ENCODE results near the gene RTL10. TPM values are rescaled to one million over a fixed set of nuclear protein-coding genes. Genes with fewer than 3 reads are reported as not detected.

The RTL10 gene
- total and polyA plus RNA-seq, 2 of the 13 experiments (the other 11 are each of a cell fraction or from before 2014, with no cell fraction given): 14.1 to 15.8 TPM

DNA sequence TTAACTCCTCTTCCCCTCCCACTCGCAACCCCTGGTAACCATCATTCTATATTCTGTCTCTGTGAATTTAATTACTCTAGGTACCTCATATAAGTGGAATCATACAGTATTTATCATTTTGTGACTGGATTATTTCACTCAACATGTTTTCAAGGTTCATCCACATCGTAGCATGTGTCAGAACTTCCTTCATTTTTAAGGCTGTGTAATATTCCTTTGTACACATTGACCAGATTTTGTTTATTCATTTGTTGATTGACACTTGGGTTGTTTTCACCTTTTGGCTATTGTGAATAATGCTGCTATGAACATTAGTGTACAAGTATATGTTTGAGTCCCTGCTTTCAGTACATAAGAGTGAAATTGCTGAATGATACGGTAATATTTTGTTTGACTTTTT lies 2.7 kb upstream of the RTL10 start (continued):
- TF ChIP-seq, protein P1, sequence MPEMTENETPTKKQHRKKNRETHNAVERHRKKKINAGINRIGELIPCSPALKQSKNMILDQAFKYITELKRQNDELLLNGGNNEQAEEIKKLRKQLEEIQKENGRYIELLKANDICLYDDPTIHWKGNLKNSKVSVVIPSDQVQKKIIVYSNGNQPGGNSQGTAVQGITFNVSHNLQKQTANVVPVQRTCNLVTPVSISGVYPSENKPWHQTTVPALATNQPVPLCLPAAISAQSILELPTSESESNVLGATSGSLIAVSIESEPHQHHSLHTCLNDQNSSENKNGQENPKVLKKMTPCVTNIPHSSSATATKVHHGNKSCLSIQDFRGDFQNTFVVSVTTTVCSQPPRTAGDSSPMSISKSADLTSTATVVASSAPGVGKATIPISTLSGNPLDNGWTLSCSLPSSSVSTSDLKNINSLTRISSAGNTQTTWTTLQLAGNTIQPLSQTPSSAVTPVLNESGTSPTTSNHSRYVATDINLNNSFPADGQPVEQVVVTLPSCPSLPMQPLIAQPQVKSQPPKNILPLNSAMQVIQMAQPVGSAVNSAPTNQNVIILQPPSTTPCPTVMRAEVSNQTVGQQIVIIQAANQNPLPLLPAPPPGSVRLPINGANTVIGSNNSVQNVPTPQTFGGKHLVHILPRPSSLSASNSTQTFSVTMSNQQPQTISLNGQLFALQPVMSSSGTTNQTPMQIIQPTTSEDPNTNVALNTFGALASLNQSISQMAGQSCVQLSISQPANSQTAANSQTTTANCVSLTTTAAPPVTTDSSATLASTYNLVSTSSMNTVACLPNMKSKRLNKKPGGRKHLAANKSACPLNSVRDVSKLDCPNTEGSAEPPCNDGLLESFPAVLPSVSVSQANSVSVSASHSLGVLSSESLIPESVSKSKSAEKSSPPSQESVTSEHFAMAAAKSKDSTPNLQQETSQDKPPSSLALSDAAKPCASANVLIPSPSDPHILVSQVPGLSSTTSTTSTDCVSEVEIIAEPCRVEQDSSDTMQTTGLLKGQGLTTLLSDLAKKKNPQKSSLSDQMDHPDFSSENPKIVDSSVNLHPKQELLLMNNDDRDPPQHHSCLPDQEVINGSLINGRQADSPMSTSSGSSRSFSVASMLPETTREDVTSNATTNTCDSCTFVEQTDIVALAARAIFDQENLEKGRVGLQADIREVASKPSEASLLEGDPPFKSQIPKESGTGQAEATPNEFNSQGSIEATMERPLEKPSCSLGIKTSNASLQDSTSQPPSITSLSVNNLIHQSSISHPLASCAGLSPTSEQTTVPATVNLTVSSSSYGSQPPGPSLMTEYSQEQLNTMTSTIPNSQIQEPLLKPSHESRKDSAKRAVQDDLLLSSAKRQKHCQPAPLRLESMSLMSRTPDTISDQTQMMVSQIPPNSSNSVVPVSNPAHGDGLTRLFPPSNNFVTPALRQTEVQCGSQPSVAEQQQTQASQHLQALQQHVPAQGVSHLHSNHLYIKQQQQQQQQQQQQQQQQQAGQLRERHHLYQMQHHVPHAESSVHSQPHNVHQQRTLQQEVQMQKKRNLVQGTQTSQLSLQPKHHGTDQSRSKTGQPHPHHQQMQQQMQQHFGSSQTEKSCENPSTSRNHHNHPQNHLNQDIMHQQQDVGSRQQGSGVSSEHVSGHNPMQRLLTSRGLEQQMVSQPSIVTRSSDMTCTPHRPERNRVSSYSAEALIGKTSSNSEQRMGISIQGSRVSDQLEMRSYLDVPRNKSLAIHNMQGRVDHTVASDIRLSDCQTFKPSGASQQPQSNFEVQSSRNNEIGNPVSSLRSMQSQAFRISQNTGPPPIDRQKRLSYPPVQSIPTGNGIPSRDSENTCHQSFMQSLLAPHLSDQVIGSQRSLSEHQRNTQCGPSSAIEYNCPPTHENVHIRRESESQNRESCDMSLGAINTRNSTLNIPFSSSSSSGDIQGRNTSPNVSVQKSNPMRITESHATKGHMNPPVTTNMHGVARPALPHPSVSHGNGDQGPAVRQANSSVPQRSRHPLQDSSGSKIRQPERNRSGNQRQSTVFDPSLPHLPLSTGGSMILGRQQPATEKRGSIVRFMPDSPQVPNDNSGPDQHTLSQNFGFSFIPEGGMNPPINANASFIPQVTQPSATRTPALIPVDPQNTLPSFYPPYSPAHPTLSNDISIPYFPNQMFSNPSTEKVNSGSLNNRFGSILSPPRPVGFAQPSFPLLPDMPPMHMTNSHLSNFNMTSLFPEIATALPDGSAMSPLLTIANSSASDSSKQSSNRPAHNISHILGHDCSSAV (CRISPR knock-in tag; IDR thresholded peaks at IDR 0.05; ENCODE audit: borderline replicate concordance): no peak
- TF ChIP-seq SMARCE1 (IDR thresholded peaks at IDR 0.05; ENCODE audit: borderline replicate concordance) (no peak), XBP1 (CRISPR knock-in tag; IDR thresholded peaks at IDR 0.05) (no peak), KLF9 (CRISPR knock-in tag; IDR thresholded peaks at IDR 0.05; ENCODE audit: low read depth) (no peak), FOXK1 (CRISPR knock-in tag; IDR thresholded peaks at IDR 0.05; ENCODE audit: borderline replicate concordance, low read depth) (no peak), ZNF674 (CRISPR knock-in tag; IDR thresholded peaks at IDR 0.05; ENCODE audit: low read depth) (no peak), ZNF180 (CRISPR knock-in tag; IDR thresholded peaks at IDR 0.05; ENCODE audit: borderline replicate concordance, low read depth) (no peak), TAF1 (CRISPR knock-in tag; IDR thresholded peaks at IDR 0.05) (no peak), KLF6 (CRISPR knock-in tag; IDR thresholded peaks at IDR 0.05) (no peak), MIXL1 (CRISPR knock-in tag; IDR thresholded peaks at IDR 0.05) (no peak), MBNL3 (CRISPR knock-in tag; conservative IDR thresholded peaks at IDR 0.05) (no peak), ZNF17 (CRISPR knock-in tag; IDR thresholded peaks at IDR 0.05) (no peak)
- TF ChIP-seq, protein P2, sequence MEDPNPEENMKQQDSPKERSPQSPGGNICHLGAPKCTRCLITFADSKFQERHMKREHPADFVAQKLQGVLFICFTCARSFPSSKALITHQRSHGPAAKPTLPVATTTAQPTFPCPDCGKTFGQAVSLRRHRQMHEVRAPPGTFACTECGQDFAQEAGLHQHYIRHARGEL (CRISPR knock-in tag; IDR thresholded peaks at IDR 0.05): no peak
- TF ChIP-seq, protein P3, sequence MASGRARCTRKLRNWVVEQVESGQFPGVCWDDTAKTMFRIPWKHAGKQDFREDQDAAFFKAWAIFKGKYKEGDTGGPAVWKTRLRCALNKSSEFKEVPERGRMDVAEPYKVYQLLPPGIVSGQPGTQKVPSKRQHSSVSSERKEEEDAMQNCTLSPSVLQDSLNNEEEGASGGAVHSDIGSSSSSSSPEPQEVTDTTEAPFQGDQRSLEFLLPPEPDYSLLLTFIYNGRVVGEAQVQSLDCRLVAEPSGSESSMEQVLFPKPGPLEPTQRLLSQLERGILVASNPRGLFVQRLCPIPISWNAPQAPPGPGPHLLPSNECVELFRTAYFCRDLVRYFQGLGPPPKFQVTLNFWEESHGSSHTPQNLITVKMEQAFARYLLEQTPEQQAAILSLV (CRISPR knock-in tag; IDR thresholded peaks at IDR 0.05; ENCODE audit: borderline replicate concordance): no peak

Data from HepG2 (cell line).